WTC11 (cell line): ENCODE data around the gene ADAM17. TPM values are rescaled to one million over a fixed set of nuclear protein-coding genes. Genes with fewer than 3 reads are reported as not detected.

Source experiments
- ATAC-seq: fragments of 200-7000 bp; cut with Tn5 transposase; 2 replicates; pipeline ENCODE4 v1.10.0; 2021; ENCODE audit warnings: mild to moderate bottlenecking, moderate library complexity
- CTCF ChIA-PET: fragments of 300-600 bp; sonication (Branson Sonifier 250); formaldehyde crosslinking; loops from one replicate; lab custom pipeline; 2021; ENCODE audit warnings: antibody characterized with exemption; lab: Charles Lee
- POLR2A ChIA-PET: fragments of 350-600 bp; sonication (Branson Sonifier 250); formaldehyde crosslinking; loops from one replicate; lab custom pipeline; 2021; ENCODE audit warnings: antibody characterized with exemption; lab: Charles Lee
- DNase-seq: peaks from one replicate; pipeline ENCODE4 v3.0.0; 2021; ENCODE audit warnings: low spot score
- H3K27ac Mint-ChIP-seq: 2 replicates; pipeline ENCODE4 v1.8.0; 2021; ENCODE audit warnings: mixed read lengths
- H3K27me3 Mint-ChIP-seq: 2 replicates; pipeline ENCODE4 v1.8.0; 2021; ENCODE audit warnings: low read depth, mild to moderate bottlenecking, moderate library complexity, mixed read lengths
- H3K36me3 Mint-ChIP-seq: 2 replicates; pipeline ENCODE4 v1.8.0; 2021; ENCODE audit warnings: mixed read lengths
- H3K4me1 Mint-ChIP-seq: 2 replicates; pipeline ENCODE4 v1.8.0; 2022; ENCODE audit warnings: mixed read lengths
- H3K4me3 Mint-ChIP-seq: 2 replicates; pipeline ENCODE4 v1.8.0; 2021; ENCODE audit warnings: mild to moderate bottlenecking, moderate library complexity, mixed read lengths
- H3K9me3 Mint-ChIP-seq: 2 replicates; pipeline ENCODE4 v1.8.0; 2021; ENCODE audit warnings: mixed read lengths
- CREB1 ChIP-seq: sonication (generic); formaldehyde crosslinking; IDR thresholded peaks from 2 replicates; pipeline ENCODE4 v1.8.0; 2023; ENCODE audit warnings: mild to moderate bottlenecking, missing genetic modification reagents
- CTCF ChIP-seq: fragments of 200-600 bp; IDR thresholded peaks from 2 replicates; pipeline ENCODE4 v1.8.0; 2022; ENCODE audit warnings: antibody characterized with exemption
- E2F1 ChIP-seq: sonication (generic); formaldehyde crosslinking; IDR thresholded peaks from 2 replicates; pipeline ENCODE4 v1.8.0; 2022; ENCODE audit warnings: mild to moderate bottlenecking, missing genetic modification reagents
- E2F4 ChIP-seq: sonication (generic); formaldehyde crosslinking; IDR thresholded peaks from 2 replicates; pipeline ENCODE4 v1.8.1; 2022; ENCODE audit warnings: low read depth, mild to moderate bottlenecking, moderate library complexity, missing genetic modification reagents, borderline replicate concordance
- E2F5 ChIP-seq: sonication (generic); formaldehyde crosslinking; IDR thresholded peaks from 2 replicates; pipeline ENCODE4 v1.8.1; 2022; ENCODE audit warnings: mild to moderate bottlenecking, moderate library complexity, missing genetic modification reagents
- ESRRA ChIP-seq: sonication (generic); formaldehyde crosslinking; IDR thresholded peaks from 2 replicates; pipeline ENCODE4 v1.8.1; 2022; ENCODE audit warnings: mild to moderate bottlenecking, missing genetic modification reagents, borderline replicate concordance
- FOXK1 ChIP-seq: sonication (generic); formaldehyde crosslinking; IDR thresholded peaks from 2 replicates; pipeline ENCODE4 v1.8.0; 2022; ENCODE audit warnings: mild to moderate bottlenecking, moderate library complexity, missing genetic modification reagents
- GABPB1 ChIP-seq: sonication (generic); formaldehyde crosslinking; IDR thresholded peaks from 2 replicates; pipeline ENCODE4 v1.8.1; 2023; ENCODE audit warnings: mild to moderate bottlenecking, missing genetic modification reagents
- IRF1 ChIP-seq: sonication (generic); formaldehyde crosslinking; IDR thresholded peaks from 2 replicates; pipeline ENCODE4 v1.8.0; 2023; ENCODE audit warnings: missing genetic modification reagents
- JAZF1 ChIP-seq: fragments of 250-450 bp; sonication (Bioruptor Pico); IDR thresholded peaks from 2 replicates; pipeline ENCODE4 v1.9.0; 2021; ENCODE audit warnings: moderate library complexity, mild to moderate bottlenecking, inconsistent platforms
- MLX ChIP-seq: sonication (generic); formaldehyde crosslinking; IDR thresholded peaks from 2 replicates; pipeline ENCODE4 v1.8.1; 2023; ENCODE audit warnings: mild to moderate bottlenecking, missing genetic modification reagents, moderate library complexity
- NFATC4 ChIP-seq: fragments of 250-450 bp; sonication (Bioruptor Pico); IDR thresholded peaks from 2 replicates; pipeline ENCODE4 v1.9.0; 2021; ENCODE audit warnings: mild to moderate bottlenecking
- SMAD4 ChIP-seq: sonication (generic); formaldehyde crosslinking; IDR thresholded peaks from 2 replicates; pipeline ENCODE4 v1.8.0; 2022; ENCODE audit warnings: mild to moderate bottlenecking, missing genetic modification reagents
- USF1 ChIP-seq: sonication (generic); formaldehyde crosslinking; IDR thresholded peaks from 2 replicates; pipeline ENCODE4 v1.8.0; 2022; ENCODE audit warnings: mild to moderate bottlenecking, missing genetic modification reagents
- ZNF219 ChIP-seq: sonication (generic); formaldehyde crosslinking; IDR thresholded peaks from 2 replicates; pipeline ENCODE4 v1.8.0; 2023; ENCODE audit warnings: missing genetic modification reagents, mild to moderate bottlenecking, borderline replicate concordance
- ZNF396 ChIP-seq: fragments of 250-450 bp; sonication (Bioruptor Pico); IDR thresholded peaks from 2 replicates; pipeline ENCODE4 v1.8.0; 2021; ENCODE audit warnings: mild to moderate bottlenecking, moderate library complexity, borderline replicate concordance
- ZNF425 ChIP-seq: fragments of 250-450 bp; sonication (Bioruptor Pico); conservative IDR thresholded peaks from 2 replicates; pipeline ENCODE4 v1.9.0; 2021; ENCODE audit warnings: mild to moderate bottlenecking
- ZNF532 ChIP-seq: fragments of 250-450 bp; sonication (Bioruptor Pico); IDR thresholded peaks from 2 replicates; pipeline ENCODE4 v1.9.0; 2021; ENCODE audit warnings: mild to moderate bottlenecking, borderline replicate concordance
- ZNF671 ChIP-seq: fragments of 250-450 bp; sonication (Bioruptor Pico); IDR thresholded peaks from 2 replicates; pipeline ENCODE4 v1.8.0; 2021; ENCODE audit warnings: mild to moderate bottlenecking
- total RNA-seq: library from RNA; stranded (reverse); gene quantifications from 3 replicates; pipeline ENCODE4 v1.2.3, GENCODE V29; 2021

The ADAM17 gene
- total RNA-seq, 1 experiment from 2014 or later, result 25.9 TPM

GRCh38 chr2:9462886-9463697, 92.5 kb downstream of the ADAM17 start:
- Mint-ChIP-seq H3K36me3 (peaks cover 36% of the 10 kb centered on the region), H3K27me3 (no peaks in the 10 kb centered on the region), H3K9me3 (no peaks in the 10 kb centered on the region), H3K27ac (no peak overlapping the region; the same call in 1 of the 2 replicates), H3K4me3 (no peak overlapping the region), H3K4me1 (peaks cover 6% of the 10 kb centered on the region)
- ChIA-PET POLR2A (no interaction called here), CTCF (no interaction called here)
- ATAC-seq, result peak; percentile 73
- DNase-seq, result no peak
- TF ChIP-seq E2F1 (no peak), ESRRA (CRISPR knock-in tag) (no peak)

GRCh38 chr2:9462313-9462712, 93.3 kb downstream of the ADAM17 start:
- H3K36me3 Mint-ChIP-seq, result peaks cover 42% of the 10 kb centered on the region
- no peak for ATAC-seq
- no peak overlapping the region for H3K4me3 Mint-ChIP-seq
- no peak for DNase-seq
- CTCF ChIA-PET, result no interaction called here
- POLR2A ChIA-PET, result no interaction called here
- H3K4me1 Mint-ChIP-seq, result peaks cover 6% of the 10 kb centered on the region
- H3K27ac Mint-ChIP-seq, result no peak overlapping the region
- no peaks in the 10 kb centered on the region for H3K9me3 Mint-ChIP-seq
- H3K27me3 Mint-ChIP-seq, result no peaks in the 10 kb centered on the region
- TF ChIP-seq JAZF1 (CRISPR knock-in tag) (no peak), SMAD4 (no peak), CREB1 (CRISPR knock-in tag) (no peak), ZNF219 (CRISPR knock-in tag) (no peak), E2F4 (CRISPR knock-in tag) (no peak), ZNF425 (no peak), USF1 (CRISPR knock-in tag) (no peak), IRF1 (CRISPR knock-in tag) (no peak), FOXK1 (CRISPR knock-in tag) (no peak), NFATC4 (CRISPR knock-in tag) (no peak), GABPB1 (CRISPR knock-in tag) (no peak), ZNF671 (CRISPR knock-in tag) (no peak), ZNF396 (CRISPR knock-in tag) (no peak), MLX (no peak), ZNF532 (no peak), E2F5 (CRISPR knock-in tag) (no peak), CTCF (no peak)
